ENCODE measurements around the gene NOL4L. TPM values are rescaled to one million over a fixed set of nuclear protein-coding genes. Genes with fewer than 3 reads are reported as not detected.

Gene NOL4L
- total RNA-seq, 2 experiments from 2014 or later: 15.2 to 18.3 TPM

GRCh38 chr20:32488066-32488838 lies 96.9 kb downstream of the NOL4L start:
- DNase-seq (no peak), ATAC-seq (no peak)
- Mint-ChIP-seq H3K27me3 (no peaks in the 10 kb centered on the region), H3K9me3 (ENCODE audit: low read depth) (no peaks in the 10 kb centered on the region), H3K4me1 (peaks cover 11% of the 10 kb centered on the region), H3K4me3 (no peak overlapping the region), H3K27ac (no peak overlapping the region), H3K36me3 (no peaks in the 10 kb centered on the region)
- CTCF ChIA-PET: no interaction called here

GRCh38 chr20:32487381-32487780 lies 97.8 kb downstream of the NOL4L start:
- CTCF ChIA-PET: no interaction called here
- ATAC-seq: no peak
- peaks cover 13% of the 10 kb centered on the region for H3K4me1 Mint-ChIP-seq
- no peak overlapping the region for H3K27ac Mint-ChIP-seq
- H3K4me3 Mint-ChIP-seq: no peak overlapping the region
- no peaks in the 10 kb centered on the region for H3K36me3 Mint-ChIP-seq
- H3K9me3 Mint-ChIP-seq (ENCODE audit: low read depth): no peaks in the 10 kb centered on the region
- H3K27me3 Mint-ChIP-seq: no peaks in the 10 kb centered on the region
- no peak for DNase-seq

- Mint-ChIP-seq H3K27me3 (no peaks in the 10 kb centered on the region), H3K4me3 (no peak overlapping the region), H3K9me3 (ENCODE audit: low read depth) (no peaks in the 10 kb centered on the region), H3K4me1 (peaks cover 16% of the 10 kb centered on the region), H3K36me3 (no peaks in the 10 kb centered on the region), H3K27ac (peak overlapping the region; percentile 75)
- CTCF ChIA-PET: interaction anchor here (0.8 to 2.3 kb wide), 15 partner anchors 10 to 236 kb away, joined by 3 to 14 read pairs (median 3); partner anchors contain the start of gene C20orf203
- ATAC-seq (no peak), DNase-seq (no peak)
Measured at GRCh38 chr20:32485770-32486478, 99.2 kb downstream of the NOL4L start.

GRCh38 chr20:32484958-32485769 lies 100.0 kb downstream of the NOL4L start:
- Mint-ChIP-seq H3K36me3 (no peaks in the 10 kb centered on the region), H3K4me3 (peak overlapping the region; percentile 78), H3K4me1 (peaks cover 16% of the 10 kb centered on the region), H3K27me3 (no peaks in the 10 kb centered on the region), H3K27ac (peak overlapping the region; percentile 75), H3K9me3 (ENCODE audit: low read depth) (no peaks in the 10 kb centered on the region)
- CTCF ChIA-PET: interaction anchor here (0.6 to 2.3 kb wide), 18 partner anchors 11 to 236 kb away, joined by 3 to 14 read pairs (median 3); partner anchors contain the start of gene C20orf203
- DNase-seq (peak; percentile 91), ATAC-seq (peak; percentile 85)

- no peaks in the 10 kb centered on the region for H3K9me3 Mint-ChIP-seq (ENCODE audit: low read depth)
- ATAC-seq (peak; percentile 20), DNase-seq (peak; percentile 46)
- no peaks in the 10 kb centered on the region for H3K36me3 Mint-ChIP-seq
- H3K4me3 Mint-ChIP-seq: peak overlapping the region; percentile 78
- H3K27me3 Mint-ChIP-seq: no peaks in the 10 kb centered on the region
- no peak overlapping the region for H3K27ac Mint-ChIP-seq
- peaks cover 16% of the 10 kb centered on the region for H3K4me1 Mint-ChIP-seq
- CTCF ChIA-PET: interaction anchor here (0.6 to 2.3 kb wide), 12 partner anchors 11 to 235 kb away, joined by 3 to 14 read pairs (median 4); partner anchors contain the start of gene C20orf203
Measured at GRCh38 chr20:32484225-32484957, 100.7 kb downstream of the NOL4L start.

- CTCF ChIA-PET: no interaction called here
- no peaks in the 10 kb centered on the region for H3K9me3 Mint-ChIP-seq (ENCODE audit: low read depth)
- H3K36me3 Mint-ChIP-seq: no peaks in the 10 kb centered on the region
- ATAC-seq (peak; percentile 38), DNase-seq (peak; percentile 58)
- H3K27ac Mint-ChIP-seq: no peak overlapping the region
- no peaks in the 10 kb centered on the region for H3K27me3 Mint-ChIP-seq
- peak overlapping the region; percentile 63 for H3K4me3 Mint-ChIP-seq
- H3K4me1 Mint-ChIP-seq: peaks cover 16% of the 10 kb centered on the region
Measured at GRCh38 chr20:32483351-32484224, 101.5 kb downstream of the NOL4L start.

GRCh38 chr20:32482442-32483261 lies 102.5 kb downstream of the NOL4L start:
- no peaks in the 10 kb centered on the region for H3K27me3 Mint-ChIP-seq
- DNase-seq: no peak
- CTCF ChIA-PET: no interaction called here
- no peaks in the 10 kb centered on the region for H3K9me3 Mint-ChIP-seq (ENCODE audit: low read depth)
- no peak overlapping the region for H3K27ac Mint-ChIP-seq
- H3K4me3 Mint-ChIP-seq: peak overlapping the region; percentile 63
- H3K36me3 Mint-ChIP-seq: no peaks in the 10 kb centered on the region
- peak; percentile 7 for ATAC-seq
- H3K4me1 Mint-ChIP-seq: peaks cover 16% of the 10 kb centered on the region

GRCh38 chr20:32482143-32482441 lies 103.0 kb downstream of the NOL4L start:
- peaks cover 16% of the 10 kb centered on the region for H3K4me1 Mint-ChIP-seq
- H3K27ac Mint-ChIP-seq: no peak overlapping the region
- H3K4me3 Mint-ChIP-seq: no peak overlapping the region
- no peaks in the 10 kb centered on the region for H3K9me3 Mint-ChIP-seq (ENCODE audit: low read depth)
- CTCF ChIA-PET: no interaction called here
- ATAC-seq (no peak), DNase-seq (no peak)
- no peaks in the 10 kb centered on the region for H3K36me3 Mint-ChIP-seq
- H3K27me3 Mint-ChIP-seq: no peaks in the 10 kb centered on the region

- ATAC-seq (no peak), DNase-seq (no peak)
- H3K27ac Mint-ChIP-seq: no peak overlapping the region
- H3K36me3 Mint-ChIP-seq: no peaks in the 10 kb centered on the region
- no peaks in the 10 kb centered on the region for H3K9me3 Mint-ChIP-seq (ENCODE audit: low read depth)
- CTCF ChIA-PET: interaction anchor here (0.8 to 0.9 kb wide), 2 partner anchors 10 to 171 kb away, joined by 3 to 4 read pairs; no protein-coding TSS in a partner anchor
- H3K27me3 Mint-ChIP-seq: no peaks in the 10 kb centered on the region
- peaks cover 16% of the 10 kb centered on the region for H3K4me1 Mint-ChIP-seq
- no peak overlapping the region for H3K4me3 Mint-ChIP-seq
Measured at GRCh38 chr20:32481311-32482142, 103.6 kb downstream of the NOL4L start.

- Mint-ChIP-seq H3K27me3 (no peaks in the 10 kb centered on the region), H3K4me3 (no peak overlapping the region), H3K4me1 (peaks cover 14% of the 10 kb centered on the region), H3K9me3 (ENCODE audit: low read depth) (no peaks in the 10 kb centered on the region), H3K27ac (no peak overlapping the region), H3K36me3 (no peaks in the 10 kb centered on the region)
- no peak for DNase-seq
- CTCF ChIA-PET: interaction anchor here (0.6 to 0.9 kb wide), 4 partner anchors 9 to 172 kb away, joined by 3 to 6 read pairs (median 4); no protein-coding TSS in a partner anchor
- no peak for ATAC-seq
Measured at GRCh38 chr20:32480371-32481241, 104.5 kb downstream of the NOL4L start.
